HG02798 (cell line): ENCODE results near the gene TMED1.

Source experiments
- ATAC-seq: cut with Tn5 transposase; IDR thresholded peaks from one replicate; pipeline ENCODE4 v1.9.1; 2021; ENCODE audit warnings: mild to moderate bottlenecking; ENCODE audit not compliant: unreplicated experiment, poor library complexity

The TMED1 gene

DNA sequence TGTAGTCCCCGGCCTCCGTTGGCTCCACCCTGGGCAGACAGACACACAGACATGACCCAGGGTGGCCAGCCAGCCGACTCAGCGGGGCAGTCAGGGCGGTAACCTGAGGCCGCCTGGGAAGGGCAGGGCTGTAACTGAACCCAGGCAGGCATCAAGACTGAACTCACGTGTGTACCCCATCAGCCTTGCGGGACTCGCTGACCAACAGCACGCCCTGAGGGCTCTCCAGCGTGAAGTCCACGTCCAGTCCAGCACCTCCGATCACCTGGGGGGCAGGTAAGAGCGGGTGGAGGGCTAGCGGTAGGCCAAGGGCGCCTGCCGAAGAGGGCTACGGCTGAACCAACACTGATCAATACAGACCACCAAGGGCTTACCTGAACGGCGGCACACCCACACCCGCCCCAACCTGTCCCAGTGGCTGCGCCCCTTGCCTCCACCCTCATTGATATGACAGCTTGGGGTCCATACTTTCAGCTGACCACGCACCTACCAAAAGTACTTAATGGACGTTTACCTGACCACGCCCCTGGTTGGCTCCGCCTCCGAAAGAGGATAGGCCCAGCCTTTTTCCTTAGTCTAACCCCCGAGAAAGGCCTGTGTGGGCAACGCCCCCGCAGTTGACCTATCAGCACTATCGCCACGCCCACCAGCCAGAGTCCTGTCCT, 791 bp downstream of the TMED1 start:
- no peak for ATAC-seq

DNA sequence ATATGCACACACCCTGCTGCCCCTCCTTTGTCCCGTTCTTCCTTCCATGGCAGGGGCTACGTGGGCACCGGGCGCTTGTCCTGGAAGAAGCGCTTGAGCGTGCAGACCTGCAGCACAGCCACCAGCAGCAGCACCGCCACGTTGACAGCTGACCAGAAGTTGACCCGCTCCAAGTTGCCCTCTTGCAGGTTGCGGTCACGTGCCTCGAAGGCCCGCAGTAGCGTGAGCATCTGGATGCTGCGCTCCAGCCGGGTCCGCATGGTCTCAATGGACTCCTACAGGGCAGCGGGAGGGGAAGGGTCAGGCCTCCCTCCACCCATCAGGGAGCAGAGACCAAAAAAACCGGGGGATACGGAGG, 3.1 kb downstream of the TMED1 start:
- no peak for ATAC-seq

DNA sequence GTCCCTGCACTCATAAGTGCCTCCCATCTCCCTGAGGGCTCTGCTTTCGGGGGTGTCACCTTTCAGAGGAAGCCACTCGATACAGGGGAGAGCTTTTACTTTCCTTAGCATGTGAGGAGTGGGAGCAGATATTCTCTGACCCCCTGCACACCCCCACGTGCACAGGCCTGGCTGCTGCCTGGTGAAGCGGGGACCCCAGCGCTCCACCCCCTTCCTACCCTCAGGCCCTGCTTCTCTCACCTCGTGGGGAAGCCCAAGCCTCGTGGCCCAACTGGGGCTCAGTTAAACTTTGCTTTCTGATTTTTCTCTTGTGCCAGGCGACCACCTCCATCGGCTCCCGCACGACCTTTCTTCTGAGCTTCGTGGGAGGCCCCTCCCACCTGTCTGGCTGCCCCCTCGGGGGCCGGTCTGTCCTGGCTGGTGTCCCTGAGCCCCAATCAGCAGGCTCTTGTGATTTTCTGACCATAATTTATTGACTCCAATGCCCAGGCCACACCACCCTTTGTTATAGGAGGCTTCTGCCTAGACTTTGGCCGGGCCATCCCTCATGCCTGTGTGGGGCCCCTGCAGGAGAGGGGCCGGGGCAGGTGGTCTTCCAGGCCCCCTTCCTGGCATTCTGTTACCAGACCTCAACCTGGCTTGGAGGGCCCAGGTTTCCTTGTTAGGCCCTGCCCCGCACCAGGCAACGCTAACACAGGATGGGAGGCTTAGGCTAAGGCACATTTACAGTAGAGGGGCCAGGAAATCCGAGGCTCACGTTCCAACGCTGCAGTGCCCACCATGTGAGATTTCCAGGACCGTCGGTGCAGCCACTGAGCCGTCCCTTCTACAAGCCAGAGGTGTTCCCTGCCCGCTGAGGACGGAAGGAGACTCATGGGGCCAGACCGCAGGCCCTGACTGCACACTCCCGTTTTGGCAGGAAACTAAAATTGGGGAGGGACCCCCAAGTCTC, 3.7 kb downstream of the TMED1 start:
- ATAC-seq, result no peak

DNA sequence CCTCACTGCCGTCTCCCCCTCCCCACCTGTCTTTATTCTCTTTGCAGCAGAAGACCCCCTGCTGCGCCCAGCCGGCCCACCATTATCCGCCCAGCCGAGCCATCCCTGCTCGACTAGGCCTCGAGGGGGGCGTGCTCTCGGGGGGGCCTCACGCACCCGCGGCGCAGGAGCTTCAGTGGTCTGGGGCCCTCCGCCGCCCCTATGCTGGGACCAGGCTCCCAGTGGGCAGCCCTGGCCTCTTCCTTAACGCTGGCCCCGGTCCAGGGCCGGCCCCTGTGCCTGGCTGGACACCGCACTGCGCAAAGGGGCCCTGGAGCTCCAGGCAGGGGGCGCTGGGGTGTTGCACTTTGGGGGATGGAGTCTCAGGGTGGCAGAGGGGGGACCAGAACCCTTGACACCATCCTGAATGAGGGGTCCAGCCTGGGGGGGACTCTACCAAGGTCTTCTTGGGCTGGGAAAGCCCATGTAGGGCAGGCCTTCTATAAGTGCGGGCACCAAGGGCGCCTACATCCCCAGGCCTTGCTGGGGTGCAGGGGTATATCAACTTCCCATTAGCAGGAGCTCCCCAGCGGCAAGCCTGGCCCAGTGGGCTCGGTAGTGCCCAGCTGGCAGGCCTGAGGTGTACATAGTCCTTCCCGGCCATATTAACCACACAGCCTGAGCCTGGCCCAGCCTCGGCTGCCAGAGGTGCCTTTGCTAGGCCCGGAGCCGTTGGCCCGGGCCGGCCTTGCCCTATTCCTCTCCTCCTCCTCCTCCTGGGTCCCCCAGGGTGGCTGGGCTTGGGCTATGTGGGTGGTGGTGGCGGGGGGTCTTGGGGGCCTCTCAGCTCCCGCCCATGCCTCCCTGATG, 4.9 kb downstream of the TMED1 start:
- no peak for ATAC-seq

DNA sequence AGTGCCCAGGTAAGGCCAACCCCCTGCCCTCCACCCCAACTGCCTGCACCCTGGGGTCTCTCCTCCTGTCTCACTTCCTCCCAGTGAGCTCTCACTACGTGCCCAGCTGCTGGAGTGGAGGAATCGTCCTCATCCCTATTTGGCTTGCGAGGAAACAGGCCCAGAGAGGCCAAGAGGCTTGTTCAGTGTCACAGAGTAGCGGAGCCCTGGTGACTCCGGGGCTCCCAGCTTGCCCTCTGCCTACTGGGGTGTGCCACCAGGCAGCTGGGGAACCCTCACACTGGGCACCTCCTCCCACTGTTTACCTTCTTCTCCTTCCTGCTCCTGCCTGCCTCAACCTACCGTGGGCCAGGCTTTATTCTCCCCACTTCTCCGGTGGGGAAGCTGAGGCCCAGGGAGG, 5.6 kb downstream of the TMED1 start:
- ATAC-seq, result no peak

DNA sequence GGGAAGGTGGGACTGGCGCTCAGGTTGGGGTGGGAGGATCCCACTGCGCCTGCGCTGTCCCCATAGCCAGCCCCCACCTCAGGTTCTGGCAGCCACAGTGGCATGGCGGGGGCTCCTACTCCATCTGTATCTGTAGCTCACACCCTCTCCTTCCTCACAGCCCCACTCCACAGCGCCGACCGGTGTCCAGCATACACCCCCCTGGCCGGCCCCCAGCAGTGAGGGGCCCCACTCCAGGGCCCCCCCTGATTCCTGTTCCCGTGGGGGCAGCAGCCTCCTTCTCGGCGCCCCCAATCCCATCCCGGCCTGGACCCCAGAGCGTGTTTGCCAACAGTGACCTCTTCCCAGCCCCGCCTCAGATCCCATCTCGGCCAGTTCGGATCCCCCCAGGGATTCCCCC, 6.0 kb downstream of the TMED1 start:
- ATAC-seq, result no peak

DNA sequence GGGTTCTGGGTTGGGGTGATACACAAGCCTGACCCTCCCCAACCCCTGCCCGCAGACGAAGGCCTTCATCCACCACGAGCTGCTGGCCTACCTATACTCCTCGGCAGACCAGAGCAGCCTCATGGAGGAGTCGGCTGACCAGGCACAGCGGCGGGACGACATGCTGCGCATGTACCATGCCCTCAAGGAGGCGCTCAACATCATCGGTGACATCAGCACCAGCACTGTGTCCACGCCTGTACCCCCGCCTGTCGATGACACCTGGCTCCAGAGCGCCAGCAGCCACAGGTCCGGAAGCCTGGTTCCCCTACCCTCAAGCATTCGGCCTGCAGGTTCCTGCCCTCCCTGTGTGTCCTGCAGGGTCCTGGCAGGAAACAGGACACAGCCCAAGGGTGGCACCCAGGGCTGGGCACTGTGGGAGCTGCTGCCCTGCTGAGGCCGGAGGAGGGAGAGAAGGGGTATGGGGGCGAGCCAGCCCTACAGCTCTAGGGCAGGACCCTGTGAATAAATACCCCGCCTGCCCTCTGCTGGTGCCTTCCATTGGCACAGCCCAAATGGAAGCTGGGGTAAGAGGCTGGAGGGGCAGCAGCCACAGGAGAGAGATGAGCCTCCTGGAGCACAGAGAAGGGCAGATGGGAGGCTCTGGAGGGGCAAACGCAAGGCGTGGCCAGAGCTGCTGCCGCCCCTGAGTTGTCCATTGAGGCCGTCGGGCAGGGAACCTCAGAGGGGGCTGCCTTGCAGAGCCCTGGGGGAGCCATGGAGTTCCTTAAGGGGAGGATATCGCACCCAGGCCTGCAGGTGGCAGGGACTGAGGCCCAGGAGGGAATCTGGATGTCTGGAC, 6.8 kb downstream of the TMED1 start:
- ATAC-seq, result no peak

DNA sequence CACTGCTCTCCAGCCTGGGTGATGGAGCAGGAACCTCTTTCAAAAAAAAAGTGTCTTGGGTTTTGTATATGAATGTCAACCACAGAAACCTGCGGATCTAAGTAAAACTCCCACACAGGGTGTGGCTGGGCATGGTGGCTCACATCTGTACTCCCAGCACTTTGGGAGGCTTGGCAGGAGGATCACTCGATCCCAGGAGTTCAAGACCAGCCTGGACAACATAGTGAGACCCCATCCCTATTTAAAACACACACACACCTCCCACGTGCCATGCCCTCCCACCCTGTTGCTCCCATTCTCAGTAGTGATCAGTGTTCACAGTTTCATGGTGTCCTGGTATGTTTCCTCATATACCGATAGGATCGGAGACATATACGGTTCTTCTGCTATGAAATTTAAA, 9.2 kb downstream of the TMED1 start:
- no peak for ATAC-seq

DNA sequence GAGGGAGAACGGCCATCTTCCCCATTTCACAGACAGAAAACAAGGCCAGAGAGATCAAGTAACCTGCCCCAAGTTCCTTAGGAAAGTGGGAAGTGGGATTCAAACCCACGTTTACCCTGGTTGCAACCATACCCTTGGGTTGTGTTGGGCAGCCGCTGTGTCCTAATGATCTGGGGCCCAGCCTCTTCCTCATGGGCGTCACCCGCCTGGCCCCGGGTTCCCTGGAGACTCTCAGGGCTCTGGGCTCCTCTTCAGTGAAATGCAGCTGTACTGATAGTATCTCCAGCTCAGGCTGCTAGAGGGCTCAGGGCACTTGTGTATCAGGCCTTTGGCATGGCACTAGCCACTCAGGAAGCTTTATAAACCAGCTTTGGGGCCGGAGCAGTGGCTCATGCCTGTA, 9.8 kb downstream of the TMED1 start:
- ATAC-seq, result no peak

DNA sequence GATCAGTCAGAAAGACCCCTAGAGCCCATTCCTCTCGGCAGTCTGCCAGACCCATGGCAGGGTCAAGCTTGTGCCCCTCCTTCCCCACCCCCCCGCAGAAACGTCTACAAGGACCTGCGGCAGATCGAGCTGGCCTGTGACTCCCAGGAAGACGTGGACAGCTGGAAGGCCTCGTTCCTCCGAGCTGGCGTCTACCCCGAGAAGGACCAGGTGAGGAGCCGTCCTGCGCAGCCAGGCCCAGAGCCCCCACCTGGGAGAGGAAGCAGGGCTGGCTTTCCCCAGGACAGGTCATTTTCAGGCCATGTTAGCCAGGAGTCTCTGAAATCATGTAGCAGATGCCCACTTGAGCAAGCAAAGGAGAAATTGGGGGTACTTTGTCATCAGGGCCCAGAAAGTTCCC, 12.3 kb downstream of the TMED1 start:
- no peak for ATAC-seq

DNA sequence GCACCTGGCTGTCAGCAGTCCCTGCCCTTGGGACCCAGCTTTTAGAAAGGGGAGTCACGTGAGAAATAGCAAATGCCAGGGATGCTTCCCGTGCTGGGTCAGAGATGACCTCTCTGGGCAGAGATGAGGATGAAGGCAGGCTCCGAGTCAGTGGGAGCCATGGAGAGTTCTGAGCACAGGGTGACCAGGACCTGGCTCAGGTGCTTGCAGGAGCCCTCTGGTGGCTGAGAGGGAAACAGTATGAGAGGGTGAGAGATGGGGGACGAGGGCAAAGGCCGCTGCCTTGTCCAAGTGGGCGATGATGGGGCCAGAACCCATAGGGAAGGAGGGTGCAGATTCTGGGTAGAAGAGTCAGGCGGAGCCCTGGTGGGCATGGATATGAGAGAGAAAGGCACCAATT, 15.8 kb downstream of the TMED1 start:
- no peak for ATAC-seq

DNA sequence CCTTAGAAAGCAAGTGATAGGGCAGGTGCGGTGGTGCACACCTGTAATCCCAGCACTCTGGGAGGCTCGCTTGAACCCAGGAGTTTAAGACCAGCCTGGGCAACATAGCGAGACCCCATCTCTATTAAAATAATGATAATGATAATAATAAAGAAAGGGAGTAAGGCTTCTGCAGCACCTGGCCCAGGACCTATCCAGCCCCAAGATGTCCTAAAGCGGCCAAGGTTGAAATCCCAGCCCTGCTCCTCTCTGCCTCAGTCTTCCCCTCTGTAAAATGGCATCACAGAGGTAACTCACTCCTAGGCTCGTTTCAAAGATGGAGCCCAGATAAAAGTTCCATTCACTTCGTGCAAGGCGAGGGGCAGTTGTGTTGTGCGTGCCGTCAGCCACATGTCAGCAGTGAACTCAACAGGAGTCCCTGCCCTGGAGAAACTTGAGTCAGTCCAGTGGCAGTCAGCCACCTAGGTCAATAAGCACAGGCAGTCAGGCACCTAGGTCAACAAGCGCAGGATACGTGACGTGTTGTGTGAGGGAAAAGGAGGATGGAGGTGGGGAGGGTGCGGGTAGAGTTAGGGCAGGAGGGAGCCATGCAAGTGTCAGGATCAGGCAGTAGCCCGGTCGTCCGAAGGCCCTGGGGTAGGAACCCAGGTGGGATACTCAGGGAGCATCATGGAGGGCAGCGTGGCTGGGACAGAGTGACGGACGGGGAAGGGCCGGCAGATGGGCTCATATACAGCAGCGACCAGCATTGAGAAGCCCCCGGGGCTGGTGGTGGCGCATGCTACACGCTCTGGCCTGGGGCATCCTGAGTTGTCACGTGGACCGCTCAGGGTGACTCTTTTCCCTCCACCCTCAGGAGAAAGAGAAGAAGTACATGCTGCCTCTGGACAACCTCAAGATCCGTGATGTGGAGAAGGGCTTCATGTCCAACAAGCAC, 16.6 kb downstream of the TMED1 start:
- no peak for ATAC-seq

DNA sequence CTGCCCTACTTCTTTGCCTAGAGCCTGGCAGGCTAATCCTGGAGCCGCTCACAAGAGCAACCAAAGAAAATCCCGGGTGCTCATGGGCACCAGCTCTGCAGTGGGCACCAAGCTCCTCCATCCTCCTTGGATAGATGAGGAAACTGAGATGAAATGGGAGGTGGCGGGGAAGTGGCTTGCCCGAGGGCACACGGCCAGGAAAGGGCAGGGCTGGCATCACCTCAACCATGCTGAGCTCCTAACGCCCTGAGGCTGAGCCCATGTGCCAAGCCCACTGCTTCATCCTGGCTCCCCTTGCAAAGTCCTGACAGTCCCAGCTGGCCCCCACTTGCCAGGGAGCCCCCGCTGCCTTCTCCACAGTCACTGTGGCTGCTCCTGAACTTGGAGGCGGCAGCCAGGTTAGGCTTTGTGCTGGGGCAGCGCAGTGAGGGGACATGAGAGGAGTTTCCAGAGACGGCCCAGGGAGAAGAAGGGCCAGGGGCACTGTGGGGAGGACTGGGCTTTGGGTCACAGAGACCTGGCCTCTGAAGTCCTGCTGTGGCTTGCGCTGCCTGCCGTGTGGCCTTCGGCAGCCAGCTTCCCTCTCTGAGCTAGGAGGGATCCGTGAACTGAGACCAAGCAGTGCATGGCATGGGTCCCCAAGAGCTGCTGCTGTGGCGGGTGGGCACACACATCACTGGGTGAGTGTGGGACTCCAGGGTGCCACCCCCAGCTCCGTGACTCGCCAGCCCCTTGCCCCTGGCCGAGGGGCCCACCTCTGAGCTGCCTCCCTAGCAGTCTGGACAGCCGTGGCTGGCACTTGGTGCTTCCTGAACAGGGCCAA, 17.5 kb downstream of the TMED1 start:
- ATAC-seq, result no peak

DNA sequence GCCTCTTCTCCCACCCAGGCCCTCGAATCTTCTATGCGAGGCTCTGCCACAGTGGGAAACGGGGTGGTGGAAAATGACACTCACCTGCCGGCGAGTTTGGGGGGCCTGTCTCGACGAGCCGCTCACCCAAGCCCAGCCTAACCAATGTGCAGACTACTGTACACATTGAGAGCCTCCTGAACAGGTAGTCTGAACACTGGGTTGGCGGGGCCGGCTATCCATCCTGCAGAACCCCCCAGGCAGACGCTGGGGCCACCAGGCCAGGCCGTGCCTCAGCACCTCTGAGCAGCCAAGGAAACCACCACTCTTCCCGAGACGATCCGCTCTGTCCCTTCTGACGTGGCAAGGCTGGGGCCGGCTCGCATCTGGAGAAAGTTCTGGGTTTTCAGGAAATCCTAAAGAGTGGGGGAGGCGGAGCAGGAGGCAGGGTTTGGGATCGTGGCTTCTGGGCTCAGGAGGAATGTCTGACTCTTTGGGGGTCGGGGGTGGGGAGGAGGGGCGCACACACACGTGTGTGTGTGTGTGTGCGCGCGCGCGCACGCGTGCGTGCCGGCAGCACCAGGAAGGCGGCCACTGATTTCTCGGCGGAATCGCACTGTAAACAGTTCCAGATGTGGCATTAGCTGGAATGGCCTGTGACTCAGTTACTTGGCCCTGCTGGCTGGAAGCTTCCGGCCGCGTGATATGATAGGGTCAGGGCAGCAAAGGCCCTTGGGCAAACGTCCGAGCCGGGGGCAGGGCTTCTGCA, 18.5 kb downstream of the TMED1 start:
- ATAC-seq, result no peak

DNA sequence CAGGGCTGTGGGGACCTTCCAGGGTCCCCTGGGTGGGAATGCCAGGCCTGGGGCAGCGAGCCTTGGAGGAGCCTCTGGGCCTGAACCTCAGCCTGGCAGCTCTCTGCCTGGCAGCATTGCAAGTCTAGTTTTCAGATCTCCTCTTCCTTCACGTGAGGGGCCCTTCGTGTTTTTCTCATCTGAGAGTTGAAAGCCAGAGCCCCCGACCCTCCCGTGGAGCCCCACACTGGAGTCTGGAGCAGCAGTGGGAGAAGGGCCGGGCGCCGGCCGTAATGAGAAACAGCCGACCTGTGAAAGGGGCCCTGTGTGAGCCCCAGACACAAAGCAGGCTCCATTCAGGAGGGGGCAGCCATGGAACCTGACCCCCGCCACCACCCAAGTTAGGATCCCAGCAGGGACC, 19.3 kb downstream of the TMED1 start:
- ATAC-seq, result no peak

DNA sequence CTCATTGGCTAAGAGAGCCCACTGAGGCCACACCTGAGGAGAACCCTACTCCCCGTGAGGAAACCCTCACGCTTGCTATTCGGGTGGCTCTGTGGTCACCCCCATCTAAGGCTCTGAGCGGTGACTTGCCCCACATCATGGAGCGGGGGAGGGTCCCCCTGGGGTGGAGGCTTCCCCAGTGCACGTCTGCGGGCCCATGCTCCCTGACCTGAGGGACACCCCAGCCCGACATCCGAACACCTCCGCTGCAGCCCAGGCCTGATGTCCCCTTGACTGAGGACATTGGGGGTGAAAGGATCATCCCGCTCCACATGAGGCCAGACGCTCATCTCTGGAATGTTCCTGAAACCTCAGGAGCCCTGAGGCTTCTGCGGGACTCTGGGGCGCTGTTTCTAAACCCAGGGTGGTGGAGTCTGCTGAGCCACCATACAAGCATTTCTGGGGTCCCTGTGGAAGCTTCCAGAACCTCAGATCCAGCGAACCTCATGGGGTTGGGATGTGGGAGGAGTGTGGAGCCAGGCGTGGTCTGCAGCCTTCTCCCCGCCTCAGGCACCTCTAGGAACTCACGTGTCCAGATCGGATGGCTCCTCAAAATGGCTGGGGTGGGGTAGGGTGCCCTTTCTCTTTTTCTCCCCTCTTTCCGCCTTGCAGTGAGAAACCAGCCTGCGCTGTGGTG, 19.9 kb downstream of the TMED1 start:
- no peak for ATAC-seq

DNA sequence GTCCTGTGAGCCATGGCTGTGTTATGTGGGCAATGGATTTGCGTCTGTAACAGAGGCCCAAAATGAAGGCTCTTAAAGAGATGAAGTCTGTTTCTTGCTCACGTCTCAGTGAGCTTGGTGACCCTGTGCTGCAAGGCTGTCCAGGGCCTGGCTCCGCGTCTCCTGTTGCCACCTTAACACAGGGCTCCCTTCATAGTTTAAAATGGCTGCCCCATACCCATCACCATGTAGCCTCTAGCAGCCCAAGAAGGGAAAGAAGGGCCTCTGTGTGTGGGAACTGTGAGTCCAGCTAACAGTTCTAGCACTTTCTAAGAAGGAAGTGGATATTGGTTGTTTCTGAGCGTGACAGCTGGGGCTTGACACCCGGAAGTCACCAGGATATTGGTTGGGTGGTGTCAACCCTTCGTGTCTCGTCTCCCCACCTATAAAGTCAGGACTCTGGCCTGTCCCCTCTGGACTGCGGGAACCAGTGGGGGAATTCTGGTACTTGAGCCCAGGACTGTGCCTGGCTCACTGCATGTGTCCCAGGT, 20.9 kb downstream of the TMED1 start:
- ATAC-seq, result no peak
